Glomerular endothelial cell (primary cell): ENCODE results near the gene ARAF. TPM values are rescaled to one million over a fixed set of nuclear protein-coding genes. Genes with fewer than 3 reads are reported as not detected.
"Not testable (repeated sequence)": the region's sequence is repeated elsewhere in the genome, so short reads cannot be mapped to it uniquely, and the experiment has no call there.

Experiments
- DNase-seq: peaks from one replicate; pipeline ENCODE4 v3.0.0-alpha.2; 2011; ENCODE audit warnings: low read depth, low spot score; ENCODE audit errors: extremely low read depth
- total RNA-seq: library from RNA; depleted of rRNA; stranded (reverse); fragments of >200 nt; gene quantifications from 2 replicates; pipeline ENCODE4 v1.2.3, GENCODE V29; 2015

Gene ARAF
- 30.1 and 41.3 TPM in 2 replicates for total RNA-seq

DNA sequence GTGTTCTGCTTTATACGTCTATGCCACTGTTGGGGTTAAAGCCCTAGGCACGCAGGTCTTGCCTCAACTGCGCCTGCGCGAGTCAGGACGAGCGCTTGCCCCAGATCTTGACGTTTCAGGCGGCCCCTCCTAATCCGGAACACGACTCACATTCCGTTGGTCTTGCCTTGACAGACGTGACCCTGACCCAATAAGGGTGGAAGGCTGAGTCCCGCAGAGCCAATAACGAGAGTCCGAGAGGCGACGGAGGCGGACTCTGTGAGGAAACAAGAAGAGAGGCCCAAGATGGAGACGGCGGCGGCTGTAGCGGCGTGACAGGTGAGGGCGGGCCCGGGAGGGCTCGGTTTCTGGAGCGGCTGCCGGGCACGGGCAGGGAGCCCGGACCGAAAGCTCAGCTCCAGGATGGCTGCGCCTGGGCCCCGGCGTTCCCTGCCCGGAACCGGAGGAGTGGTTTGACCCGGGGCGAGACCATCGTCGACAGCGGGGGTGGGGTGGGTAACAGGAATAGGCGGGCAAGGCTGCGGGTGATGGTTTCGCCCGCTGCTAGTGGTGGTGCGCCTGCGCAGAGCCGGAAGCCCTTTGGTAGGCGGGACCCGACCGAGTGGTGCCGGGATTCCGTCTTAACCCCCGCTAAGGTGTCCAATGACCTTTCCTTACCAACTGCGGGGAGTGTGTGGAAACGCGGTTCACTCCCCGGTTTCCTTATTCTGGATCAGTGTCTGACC is at the start of gene ARAF:
ARAF (plus strand) TSS at position 272 of the 725 bp plus-strand sequence. CDS start 1,763 bp downstream, outside the sequence.
- DNase-seq: peak; percentile 93

DNA sequence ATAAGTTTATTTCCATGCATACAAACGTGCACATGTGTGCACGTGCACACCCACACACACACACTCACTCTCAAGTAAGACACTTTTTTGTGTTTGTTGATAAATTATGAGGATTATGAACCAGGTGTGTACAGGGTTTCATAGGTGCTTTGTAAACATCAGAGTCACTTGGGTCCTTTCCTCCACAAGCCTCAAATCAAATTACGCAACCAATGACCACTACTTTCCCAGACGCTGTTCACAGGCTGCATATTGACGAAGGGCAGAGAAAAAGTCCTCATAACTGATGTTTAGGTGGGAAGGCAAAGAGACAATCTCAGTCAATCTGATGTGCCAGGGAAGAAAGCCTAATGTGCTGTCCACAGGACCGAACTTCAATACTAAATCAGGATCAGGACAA is 48.6 kb upstream of the ARAF start:
- DNase-seq: not testable (repeated sequence)

DNA sequence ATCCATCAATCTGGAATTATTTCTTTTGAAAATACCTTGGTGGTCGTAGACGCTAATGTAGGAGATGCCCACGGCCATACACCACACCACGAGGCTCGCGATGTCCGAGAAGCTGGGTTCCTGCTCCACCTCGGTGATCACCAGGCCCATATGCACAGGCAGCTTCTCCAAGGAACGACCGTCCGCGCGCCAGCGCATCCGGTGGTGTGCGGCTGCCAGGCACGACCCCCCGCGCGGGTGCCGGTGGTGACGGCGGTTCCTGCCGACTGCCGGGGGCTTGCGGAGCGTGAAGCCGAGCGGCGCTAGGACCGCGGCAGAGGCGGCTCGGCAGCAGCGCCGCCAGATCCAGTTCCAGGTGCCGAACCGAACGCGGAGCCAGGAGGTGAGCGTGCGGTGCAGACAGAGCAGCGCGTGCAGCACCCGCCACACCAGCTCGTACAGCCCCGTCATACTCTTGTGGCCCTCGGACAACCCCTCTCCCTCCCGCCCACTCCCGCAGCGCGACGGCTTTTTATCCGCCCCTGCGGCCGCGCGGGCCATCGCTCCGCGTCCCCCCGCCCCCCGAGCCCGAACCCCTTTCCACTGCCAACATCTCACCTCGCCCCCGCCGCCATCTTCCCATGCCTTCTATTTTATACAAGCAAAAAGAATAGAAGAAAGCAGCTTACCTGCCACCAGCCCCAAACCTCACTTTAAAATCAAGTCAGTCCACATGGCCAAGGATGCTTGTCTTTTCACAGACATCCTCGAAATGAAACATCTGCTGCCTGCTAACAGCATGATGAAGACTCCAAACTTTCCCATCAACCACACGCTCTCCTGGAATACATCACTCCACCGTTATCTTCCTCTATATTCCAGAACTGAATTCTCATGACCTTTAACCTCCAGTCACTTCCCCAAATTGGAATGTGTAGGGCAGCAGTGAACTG is 47.7 kb upstream of the ARAF start:
- DNase-seq: not testable (repeated sequence)

DNA sequence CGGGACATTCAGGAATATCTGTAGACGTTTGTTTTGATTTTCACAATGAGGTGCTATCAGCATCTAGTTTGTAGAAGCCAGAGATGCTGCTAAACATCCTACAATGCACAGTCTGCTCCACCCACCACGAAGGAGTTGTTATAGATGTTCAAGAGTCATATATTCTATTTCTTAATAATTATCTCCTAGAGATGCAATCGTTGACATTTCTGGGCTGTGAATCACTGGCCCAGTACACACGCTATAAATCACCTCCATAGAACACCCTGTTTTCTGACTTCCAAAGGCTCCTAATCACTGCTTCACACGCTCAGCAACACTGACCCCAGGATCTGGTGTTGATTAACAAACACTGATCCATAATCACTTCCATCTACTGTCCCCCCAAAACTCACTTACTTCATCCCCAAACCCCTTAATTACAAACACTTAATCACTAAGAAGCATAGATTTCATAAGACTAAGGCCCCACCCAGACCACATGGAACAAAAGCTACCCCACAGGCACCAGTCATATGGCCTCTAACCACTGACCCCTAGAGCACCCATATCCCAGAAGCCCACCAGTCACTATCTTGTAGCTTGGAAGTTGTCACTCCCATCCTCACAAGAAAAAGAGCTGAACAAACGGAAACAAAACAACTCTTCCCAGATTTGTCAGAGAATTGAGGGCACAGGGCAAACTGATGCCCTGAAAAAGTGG is 46.3 kb upstream of the ARAF start:
- no peak for DNase-seq

DNA sequence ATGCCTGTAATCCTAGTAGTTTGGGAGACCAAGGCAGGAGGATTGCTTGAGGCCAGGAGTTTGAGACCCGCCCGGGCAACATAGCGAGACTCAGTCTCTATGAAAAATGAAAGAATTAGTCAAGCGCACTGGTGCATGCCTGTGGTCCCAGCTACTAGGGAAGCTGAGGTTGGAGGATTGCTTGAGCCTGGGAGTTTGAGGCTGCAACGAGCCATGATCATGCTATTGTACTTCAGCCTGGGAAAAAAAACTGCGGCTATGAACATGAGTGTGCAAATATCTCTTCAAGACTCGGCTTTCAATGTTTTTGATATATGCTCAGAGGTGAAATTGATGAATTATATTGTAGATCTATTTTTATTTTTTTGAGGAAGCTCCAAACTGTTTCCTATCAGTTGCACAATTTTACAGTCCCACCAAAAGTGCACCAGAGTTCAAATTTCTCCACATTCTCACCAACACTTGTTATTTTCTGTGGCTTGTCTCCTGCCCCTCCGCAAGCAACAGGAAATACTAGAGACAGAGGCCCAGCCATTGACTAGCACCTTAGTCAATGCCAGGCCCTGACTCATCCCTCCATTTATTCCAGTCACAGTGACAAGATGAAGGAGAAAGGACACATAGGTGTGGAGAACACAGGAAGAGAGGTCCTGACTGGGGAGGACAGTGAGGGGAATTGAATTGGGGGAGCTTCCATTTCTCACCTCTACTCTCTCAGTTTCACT is 44.9 kb upstream of the ARAF start:
- DNase-seq: no peak

DNA sequence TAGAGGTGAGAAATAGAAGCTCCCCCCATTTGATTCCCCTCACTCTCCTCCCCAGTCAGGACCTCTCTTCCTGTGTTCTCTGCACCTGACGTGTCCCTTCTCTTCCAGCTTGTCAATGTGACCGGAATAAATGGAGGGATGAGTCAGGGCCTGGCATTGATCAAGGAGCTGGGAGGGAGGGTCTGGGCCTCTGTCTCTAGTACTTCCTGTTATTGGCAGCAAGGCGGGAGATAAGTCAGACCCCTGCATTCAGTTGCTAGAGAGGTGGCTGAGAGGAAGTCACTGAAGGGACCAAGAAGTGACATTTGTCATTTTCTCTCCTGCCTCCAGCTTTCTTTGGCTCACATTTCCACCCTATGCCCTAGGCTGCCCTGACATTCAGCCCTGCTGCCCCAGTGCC is 42.9 kb upstream of the ARAF start:
- no peak for DNase-seq

DNA sequence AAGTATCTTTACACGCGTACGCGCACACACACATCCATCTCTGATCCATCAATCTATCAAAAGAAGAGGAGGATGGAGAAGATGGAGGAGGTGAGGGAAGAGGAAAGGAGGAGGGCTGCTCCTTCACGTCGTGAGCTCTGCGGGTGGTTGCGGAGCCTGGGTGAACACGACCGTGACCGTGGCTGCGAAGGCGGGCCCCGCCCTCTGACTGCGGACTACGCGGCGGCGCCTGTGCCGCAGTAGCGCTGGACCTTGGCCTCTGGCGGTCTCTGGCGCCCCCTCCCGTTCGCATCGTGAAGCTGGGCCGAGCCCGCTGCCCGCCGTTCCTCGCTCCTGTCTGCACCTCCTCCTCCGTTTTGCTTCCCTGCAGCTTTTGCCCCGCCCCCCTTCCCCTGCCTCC is 37.7 kb upstream of the ARAF start:
- no peak for DNase-seq

DNA sequence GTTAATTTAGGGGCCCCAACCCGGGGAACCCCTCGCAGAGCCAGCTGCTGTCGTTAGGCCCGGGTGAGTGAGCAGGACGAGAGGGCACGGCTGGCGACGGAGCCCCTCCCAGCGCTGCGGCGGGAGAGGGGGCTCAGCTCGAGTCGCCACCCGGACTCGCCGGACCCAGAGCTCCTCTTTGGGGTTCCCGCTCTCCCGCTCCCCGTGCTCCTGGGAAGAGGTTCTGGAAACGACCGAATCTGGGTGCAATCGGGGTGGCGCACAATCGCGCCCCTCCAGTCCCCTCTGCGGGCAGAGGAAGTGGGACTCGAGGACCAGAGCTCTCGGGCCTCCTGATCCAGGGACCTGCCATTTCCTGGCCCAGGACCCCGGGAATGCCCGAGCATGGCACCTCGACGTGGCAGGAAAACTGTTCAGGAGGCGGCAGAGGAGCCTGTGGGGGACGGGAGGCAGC is 37.3 kb upstream of the ARAF start:
- DNase-seq: no peak

DNA sequence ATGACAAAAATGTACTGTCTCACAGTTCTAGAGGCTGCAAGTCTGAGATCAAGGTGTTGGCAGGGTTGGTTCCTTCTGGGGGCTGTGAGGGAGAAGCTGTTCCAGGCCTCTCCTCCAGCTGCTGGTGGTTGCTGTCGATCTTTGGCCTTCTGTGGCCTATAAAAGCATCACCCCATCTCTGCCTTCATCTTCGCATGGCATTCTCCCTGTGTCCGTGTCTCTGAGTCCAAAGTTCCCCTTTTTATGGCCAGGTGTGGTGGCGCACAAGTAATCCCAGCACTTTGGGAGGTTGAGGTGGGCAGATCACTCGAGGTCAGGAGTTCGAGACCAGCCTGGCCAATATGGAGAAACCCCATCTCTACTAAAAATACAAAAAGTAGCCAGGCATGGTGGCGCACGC is 31.5 kb upstream of the ARAF start:
- DNase-seq: no peak

DNA sequence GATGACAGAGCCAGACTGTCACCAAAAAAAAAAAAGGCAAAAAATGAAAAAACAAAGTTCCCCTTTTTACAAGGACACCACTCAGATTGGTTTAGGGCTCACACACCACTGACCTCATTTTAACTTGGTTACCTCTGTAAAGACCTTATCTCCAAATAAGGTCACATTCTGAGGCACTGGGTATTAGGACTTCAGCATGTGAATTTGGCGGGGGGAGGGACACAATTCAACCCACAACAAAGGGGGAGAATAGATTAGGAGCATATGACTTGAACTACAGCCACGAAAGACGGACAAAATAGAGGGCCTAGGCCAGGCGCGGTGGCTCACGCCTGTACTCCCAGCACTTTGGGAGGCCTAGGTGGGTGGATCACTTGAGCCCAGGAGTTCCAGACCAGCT is 31.0 kb upstream of the ARAF start:
- DNase-seq: no peak

DNA sequence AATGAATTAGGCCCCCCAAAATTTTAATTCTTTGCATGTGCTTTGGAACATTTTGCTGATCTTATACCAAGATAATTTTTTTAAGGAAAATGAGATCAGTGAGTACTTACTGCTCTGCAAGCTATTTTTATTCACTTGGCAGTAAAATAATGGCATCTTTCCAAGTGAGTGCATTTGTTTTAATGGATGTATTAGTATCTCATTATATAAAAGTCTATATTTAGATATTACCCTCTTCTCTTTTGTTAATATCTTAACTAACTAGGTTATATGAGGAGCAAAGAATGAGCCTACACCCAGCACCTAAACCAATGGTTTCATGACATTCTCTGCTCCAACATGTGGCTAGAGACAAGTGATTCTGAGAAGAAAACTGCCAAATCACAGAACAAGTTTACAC is 21.1 kb upstream of the ARAF start:
- no peak for DNase-seq

DNA sequence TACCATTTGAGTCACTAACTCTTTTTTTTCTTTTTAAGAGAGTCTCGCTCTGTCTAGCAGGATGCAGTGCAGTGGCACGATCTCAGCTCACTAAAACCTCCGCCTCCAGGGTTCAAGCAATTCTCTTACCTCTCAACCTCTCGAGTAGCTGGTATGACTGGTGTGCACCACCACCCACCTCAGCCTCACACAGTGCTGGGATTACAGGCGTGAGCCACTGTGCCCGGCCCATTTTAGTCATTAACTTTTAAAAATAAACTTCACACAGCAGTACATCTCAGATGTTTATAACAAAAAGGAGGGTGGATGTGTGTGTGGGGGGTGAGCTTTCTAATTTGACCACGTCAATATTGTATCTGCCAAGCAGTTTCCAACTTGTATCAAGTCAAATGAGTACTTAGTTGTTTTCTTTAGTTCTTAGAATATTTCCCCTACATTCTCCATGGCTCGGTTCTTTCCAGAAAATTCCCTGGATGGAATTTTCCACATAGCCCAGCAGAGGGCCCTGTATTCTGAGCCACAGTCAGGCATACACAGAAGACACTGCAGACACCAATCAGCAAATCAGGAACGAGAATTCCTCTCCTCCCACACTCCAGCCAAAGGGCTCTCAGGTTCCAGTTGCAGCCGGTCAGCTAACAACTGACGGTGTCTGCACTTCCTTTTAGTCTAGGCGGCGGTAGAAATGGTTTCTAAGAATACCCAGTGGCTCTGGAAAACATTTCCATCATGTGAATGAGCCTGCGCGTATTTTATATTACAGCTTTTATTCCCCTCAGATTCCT is 20.1 kb upstream of the ARAF start:
- DNase-seq: peak; percentile 73

DNA sequence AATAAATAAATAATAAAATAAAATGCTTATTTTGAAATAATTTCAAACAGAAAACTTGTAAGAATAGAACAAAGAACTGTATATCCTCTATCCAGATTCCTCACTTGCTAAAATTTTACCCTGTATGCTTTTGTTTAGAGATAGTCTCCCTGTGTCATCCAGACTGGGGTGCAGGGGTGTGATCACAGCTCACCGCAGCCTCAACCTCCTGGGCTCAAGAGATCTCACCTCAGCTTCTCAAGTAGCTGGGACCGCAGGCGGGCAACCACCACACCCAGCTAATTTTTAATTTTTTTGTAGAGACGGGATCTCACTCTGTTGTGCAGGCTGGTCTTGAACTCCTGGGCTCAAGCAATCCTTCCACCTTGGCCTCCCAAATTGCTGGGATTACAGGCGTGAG is 17.5 kb upstream of the ARAF start:
- no peak for DNase-seq

DNA sequence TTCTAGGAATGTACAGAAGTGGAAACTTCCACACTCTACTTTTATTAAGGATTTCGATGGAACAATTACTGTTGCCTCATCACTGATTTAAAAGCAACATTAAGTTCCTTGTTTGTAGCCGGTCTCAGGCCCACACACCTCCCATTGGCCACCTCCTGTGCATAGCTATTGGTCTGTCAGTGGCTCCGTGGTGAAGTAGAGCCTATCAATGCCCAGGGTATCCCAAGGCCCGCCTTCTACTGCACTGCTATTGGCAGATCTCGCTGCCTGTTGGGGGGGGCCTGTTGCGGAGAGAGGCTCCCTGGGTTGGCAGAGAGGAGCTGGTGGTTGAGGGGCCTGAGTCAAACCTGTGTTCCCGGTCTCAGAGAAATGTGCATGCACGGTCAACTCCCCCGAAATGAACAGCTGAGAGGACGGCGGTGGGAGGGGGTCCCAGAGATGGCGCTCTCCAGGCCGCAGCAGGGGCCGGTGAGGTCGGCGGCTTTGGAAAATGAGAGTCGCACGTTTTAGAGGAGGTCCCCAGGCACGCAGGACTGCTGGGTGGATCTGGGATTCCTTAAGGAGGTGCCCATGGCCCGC is 4.9 kb upstream of the ARAF start:
- peak; percentile 48 for DNase-seq

DNA sequence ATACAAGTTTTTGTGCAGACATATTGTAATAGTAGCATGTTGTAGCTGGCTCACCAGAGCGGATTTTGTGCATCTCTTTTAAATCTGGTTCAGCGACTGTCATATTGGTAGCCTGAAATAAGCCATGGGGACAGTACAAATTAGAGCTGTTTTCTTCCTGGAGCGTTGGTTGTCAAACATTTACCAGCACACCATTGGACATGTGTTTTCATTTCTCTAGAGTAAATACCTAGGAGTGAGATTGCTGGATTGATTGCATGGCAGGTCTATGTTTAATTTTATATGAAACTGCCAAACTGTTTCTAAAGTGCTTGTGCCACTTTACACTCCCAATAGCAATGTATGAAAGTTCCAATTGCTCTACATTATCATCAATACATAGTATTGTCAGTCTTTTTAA is 2.6 kb upstream of the ARAF start:
- no peak for DNase-seq

DNA sequence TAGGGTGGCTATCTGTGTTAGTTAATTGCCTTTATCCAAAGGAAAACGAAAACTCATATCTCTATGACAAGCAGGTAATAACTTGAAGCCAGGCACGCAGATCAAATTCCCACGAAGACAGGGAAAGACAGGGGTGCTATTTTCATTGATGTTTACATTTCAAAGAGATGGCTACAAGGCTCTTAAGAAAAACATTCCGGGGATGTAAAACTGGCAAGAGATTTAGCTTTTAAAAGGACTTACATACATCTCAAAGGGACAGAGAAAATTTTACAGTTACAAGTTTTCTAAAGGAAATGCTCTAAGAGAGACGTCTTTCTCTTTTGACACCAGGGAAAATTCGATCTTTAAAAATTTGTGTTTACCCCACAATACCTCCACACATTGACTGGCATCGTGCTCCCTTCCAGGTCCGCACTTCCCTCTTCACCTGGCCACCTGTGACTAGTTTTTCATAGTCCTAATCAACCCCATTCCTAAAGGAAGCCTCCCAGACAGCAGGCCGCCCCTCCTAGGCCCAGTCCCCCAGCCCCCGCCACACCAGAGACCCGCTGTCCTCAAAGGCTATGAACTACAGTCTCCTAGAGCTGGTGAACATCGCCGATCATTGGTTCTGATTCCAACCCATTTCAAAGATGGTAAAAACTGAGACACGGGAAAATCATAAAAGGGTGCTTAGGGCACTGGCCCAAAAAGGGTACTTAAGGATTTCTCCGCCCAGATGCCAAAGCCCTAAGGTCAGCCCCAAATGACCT is 649 bp upstream of the ARAF start:
- no peak for DNase-seq

DNA sequence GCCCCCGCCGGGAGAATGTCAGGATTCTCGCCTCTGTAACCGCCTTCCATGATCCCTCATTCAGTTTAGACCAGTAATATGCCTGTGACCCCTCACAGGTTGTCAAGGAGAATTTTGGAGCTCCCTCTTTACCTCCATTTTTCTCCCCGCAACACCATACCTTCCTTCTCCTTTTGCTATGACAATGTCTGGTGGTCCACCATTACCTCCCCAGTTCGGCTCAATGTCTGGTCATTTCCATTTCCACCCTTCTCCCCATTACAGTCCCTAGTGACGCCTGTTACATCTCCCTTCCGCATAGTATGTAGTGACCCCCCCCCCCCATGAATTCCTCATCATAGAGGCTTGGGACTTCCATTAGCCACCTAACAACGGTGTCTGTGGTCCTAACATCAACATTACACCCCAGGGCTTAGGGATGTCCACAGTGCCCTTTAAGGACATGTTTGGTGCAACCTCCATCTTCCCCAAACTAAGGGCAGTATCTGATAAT is 700 bp downstream of the ARAF start:
- no peak for DNase-seq

DNA sequence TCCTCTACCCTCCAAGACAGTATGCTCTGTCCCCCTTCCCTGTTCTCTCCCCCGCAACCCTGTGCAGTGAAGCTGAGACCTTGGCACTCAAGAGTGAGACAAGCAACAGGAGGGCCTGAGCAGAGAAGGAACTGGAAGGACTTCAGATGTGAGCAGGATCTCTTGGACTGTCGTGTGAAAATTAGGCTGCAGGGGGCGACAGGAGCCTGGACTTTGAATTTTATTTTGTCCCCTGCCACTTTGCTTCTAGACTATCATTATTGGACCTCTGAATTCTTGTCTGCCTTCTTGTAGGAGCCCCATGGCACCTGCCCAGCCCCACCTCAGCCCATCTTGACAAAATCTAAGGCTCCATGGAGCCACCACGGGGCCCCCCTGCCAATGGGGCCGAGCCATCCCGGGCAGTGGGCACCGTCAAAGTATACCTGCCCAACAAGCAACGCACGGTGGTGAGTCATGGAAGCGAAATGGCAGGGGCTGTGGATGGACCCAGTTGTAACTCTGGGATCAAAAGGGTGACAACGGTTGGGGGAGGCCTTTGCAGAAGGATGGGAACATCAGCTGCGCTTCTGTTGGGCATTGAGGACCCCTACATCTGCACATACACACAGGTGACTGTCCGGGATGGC is 1.7 kb downstream of the ARAF start:
- no peak for DNase-seq
